ENCODE results near the gene PRPF8.

PRPF8 gene

GRCh38 chr17:1643999-1644492 is 40.6 kb downstream of the PRPF8 start:
- DNase-seq, result peak; percentile 28

DNA sequence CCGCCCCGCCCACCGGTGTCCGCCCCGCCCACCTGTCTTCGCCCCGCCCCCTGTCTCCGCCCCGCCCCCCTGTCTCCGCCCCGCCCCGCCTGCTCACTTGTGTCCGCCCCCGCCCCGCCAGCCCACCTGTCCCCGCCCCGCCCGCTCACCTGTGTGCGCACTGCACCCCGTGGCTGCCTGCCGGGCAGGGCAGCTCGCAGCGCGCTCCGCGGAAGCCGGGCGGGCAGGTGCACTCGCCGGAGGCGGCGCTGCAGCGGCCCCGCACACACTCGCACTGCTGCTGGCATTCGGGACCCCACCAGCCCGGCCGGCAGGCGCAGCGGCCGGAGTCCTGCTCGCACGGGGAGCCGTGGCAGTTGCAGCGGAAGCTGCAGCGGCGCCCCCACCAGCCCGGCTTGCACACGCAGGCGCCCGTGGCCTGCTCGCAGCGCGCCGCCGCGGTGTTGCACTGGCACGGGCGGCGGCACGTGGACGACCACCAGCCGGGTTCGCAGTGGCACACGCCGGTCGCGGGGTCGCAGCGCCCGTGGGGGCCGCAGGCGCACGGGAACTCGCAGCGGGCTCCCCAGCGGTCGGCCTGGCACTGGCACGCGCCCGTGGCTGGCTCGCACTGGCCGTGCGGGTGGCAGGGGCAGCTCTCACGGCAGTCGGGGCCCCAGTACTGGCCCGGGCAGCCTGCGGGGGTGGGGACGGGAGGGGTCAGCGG is 41.2 kb downstream of the PRPF8 start:
- DNase-seq, result peak; percentile 54

GRCh38 chr17:1641065-1641403 is 43.6 kb downstream of the PRPF8 start:
- DNase-seq, result no peak

GRCh38 chr17:1640329-1641064 is 44.2 kb downstream of the PRPF8 start:
- DNase-seq, result no peak

GRCh38 chr17:1639549-1640180 is 45.0 kb downstream of the PRPF8 start:
- DNase-seq, result peak; percentile 35

DNA sequence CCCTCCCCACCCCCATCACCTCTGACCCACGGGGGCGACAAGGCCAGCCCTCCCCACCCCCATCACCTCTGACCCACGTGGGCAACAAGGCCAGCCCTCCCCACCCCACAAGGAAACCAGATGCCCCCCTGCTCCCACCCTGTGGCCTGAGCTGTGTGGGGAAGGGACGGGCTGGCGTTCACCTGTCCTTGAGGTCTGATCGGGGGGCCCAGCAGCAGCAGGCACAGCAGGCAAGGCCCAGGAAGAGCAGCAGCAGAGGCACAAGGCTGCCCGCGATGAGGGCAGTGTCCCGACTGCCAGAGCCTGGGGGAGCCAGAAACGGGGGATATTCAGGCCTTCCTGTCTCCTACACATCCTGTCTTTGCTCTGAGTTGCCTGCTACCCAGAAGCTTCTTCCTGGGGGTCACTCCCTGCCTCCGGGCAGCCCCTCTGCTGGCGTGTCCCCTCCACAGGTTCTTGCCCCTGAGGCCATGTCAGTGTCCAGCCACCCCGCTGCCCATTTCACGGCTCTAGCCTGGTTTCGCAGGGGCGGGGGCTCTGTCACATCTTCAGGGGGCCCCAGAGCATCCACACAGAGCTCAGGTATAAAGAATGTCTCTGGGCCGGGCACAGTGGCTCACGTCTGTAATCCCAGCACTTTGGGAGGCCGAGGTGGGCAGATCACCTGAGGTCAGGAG is 45.9 kb downstream of the PRPF8 start:
- peak; percentile 22 for DNase-seq

GRCh38 chr17:1638171-1638590 is 46.5 kb downstream of the PRPF8 start:
- peak; percentile 81 for DNase-seq

DNA sequence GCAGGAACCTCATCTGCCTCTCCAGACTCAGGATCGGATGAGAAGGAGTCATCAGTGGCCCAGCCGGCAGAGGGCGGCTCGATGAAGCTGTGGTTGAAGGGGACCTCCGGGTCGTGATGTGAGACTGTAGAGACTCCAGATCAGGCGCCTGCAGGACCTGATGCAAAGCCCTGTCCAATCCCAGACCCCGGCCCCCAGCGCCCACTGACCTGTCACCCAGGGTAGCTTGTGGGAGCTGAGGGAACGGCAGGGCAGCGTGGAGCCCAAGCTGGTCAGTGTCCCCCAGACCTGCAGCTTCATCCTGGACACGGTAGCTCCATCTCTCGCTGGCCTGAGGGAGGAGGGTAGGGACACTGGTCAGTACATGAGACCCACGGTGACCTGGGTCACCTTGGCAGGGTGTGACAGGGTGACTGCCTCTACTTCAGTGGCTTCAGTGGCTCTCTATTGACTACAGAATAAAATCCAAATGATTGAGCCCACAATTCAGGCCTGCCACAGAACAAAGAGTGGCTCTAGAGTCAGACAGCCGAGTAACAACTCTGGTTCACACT is 47.9 kb downstream of the PRPF8 start:
- DNase-seq, result no peak

GRCh38 chr17:1635675-1636465 is 48.8 kb downstream of the PRPF8 start:
- no peak for DNase-seq

DNA sequence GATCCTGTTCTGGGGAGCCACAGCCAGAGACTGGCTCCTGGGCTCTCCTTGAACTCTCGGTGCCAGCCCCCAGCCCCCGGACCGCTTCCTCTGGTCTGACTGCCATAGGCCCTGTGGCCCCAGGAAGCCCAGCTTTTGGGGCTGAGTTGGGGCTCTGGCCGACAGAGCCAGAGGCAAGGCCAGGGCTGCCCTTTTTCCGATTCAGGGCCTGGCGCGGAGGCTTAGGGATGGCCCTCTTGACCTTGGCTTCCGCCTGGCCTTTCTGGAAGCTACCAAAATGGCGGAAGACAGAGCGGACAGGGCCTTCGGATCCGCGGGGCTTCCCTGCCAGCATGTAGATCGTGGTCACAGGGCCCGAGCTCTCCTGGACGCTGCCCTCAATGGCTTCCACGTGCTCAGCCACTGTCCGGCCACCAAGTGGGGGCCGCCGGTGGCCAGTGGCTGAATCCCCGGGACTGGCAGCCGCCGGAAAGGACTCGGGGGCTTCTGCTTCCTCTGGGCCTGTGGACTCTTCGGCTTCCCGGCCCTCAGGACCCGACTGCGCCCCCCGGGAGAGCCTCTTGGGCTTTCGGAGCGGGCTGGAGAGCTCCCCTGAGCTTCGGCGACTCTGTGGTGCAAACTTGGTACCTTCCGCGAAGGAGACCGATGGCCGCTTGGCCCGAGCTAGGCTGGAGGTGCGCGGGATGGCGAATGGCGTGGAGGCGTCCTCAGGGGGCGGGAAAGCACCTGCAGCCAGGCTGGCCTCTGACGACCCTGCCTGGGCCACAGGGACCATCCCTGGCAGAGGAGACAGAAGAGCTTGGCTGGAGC is 49.6 kb downstream of the PRPF8 start:
- DNase-seq, result no peak

DNA sequence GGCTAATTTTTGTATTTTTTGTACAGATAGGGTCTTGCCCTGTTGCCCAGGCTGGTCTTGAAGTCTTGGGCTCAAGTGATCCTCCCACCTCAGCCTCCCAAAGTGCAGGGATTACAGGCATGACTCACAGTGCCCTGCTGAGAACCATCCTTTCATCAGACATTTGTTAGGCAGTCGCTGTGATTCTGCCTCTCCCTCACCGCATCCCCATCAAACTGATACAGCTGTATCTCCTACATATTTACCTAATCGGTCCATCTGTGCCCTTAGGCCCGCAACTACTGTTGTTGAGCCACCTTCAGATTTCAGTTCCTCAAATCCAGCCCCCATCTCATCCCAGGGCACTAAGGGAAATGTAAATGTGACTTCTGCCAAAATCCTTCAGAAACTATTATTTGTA is 54.0 kb downstream of the PRPF8 start:
- no peak for DNase-seq

- peak; percentile 69 for DNase-seq
These were observed 55.0 kb downstream of the PRPF8 start for GRCh38 chr17:1629504-1630310.

GRCh38 chr17:1628856-1629503 is 55.7 kb downstream of the PRPF8 start:
- DNase-seq, result no peak

DNA sequence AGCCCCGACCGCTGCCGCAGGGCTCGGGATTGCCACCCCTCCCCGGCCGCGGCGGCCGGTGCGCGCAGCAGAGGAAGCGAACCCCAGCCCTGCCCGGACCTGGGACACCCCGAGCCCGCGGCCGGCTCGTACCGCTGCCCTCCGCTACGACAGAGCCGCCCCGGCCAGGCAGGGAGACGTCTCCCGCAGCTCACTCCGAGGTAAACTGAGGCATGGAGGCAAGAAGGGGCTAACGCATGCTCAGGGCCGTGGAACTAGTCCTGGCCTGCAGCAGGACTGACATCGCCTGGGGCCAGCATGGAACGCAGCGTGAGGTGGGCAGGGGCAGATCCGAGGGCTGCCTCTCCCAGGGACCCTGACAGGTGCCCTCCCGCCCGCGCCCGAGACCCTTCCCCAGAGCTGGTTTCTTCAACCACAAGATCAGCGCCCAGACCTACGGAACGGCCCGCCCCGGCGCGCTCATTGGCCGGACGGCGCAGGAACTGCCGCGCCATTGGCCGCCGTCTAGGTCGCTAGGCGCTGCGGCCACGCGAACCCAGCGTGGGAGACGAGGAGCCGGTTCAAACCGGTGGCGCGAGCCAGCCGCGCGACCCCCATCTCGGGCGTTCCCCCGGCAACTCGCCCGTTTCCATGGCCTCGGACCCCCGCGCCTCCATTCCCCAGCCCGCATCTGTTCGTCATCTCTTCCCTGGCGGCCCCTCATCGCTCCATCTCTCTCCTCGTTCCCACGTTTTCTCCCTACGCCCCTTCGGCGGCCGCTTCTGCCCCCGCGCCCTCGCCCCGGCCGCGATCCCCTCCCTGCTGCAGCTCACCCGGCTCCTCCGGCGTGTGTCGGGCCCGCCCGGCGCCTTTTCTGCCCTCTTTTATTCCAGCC is 56.4 kb downstream of the PRPF8 start, which contains the start of gene SLC43A2:
SLC43A2 (minus strand) TSS at position 853 of the 874 bp plus-strand sequence. CDS start 960 bp downstream, outside the sequence.
- DNase-seq, result peak; percentile 98

DNA sequence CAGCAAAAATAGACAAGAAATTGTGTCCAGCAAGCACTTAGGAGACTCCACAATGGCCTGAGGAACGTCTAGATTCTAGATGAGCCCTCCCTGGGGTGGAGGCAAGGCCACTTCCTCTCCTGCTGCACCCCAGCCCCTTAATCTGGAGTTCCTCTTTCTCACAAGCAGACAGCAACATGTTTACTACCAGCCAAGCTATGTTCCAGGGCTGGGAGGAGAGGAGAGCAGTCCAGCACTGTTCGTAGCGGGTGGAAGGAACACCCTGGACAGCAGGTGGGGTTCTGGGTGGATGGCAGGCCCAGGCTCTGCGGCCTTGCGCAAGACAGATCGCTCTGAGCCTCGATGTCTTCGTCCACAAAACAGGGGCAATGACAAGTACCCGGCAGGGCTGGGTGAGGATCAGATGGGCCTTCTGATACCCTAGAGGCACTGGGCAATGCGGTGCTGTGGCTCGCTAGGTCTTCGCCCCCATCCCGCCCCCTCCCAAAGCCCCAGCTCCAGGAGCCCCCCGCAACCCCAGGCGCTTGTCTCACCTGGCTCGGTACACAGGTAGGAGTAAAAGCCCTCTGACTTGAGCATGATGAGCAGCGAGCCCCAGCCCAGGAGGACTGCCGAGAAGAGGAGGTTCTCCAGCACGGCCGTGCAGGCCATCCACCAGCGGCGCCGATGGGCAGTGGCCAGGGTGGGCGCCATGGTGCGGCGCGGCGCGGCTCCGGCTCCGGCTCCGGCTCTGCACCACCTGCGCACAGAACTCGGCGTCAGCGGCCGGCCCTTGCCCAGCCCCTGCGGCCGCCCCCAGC is 57.3 kb downstream of the PRPF8 start:
- no peak for DNase-seq

DNA sequence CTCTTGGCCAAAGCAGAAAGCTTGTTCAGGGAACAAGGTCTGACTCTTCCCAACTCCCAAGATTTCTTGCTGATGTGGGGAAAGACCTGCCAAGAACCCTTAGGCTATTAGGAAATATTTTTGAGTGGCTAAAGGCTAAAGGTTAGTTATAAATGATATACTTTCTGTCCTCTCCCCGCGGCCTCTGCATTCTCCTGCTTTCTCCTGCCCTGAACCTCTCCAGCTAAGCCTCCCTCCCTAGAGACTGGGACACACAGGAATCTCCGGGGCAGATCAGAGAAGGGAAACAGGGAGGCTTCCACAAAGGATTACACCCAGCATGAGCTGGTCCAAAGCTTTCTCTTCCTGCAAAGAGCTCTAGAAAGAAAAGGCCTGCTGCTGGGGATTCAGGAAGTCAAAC is 58.3 kb downstream of the PRPF8 start:
- DNase-seq, result peak; percentile 13

GRCh38 chr17:1625581-1625980 is 59.1 kb downstream of the PRPF8 start:
- no peak for DNase-seq

DNA sequence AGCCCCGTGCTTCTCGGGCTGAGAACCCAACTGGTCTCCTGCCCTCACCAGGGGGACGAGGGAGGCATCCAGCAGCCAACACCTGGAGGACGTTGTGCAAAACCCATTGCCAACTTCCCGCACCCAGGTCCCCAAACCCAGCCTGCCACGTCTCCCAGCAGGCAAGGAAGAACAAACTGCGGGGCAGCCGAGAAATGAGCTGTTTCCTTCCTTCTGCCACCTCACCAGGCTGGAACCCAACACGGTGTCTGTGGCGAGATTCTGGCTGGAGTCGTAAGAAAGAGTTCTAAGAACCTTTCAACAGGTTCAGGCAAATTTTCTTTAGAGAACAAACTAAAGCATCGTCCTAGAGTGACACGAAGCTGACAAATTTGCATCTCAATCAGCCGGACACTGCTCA is 59.6 kb downstream of the PRPF8 start:
- DNase-seq, result no peak

Data from retina (tissue), 1 donor.